Esophagus muscularis mucosa (tissue), 4 donors: ENCODE measurements around the gene VPS13D. TPM values are rescaled to one million over a fixed set of nuclear protein-coding genes. Genes with fewer than 3 reads are reported as not detected.

ENCODE experiments used
- DNase-seq: peaks from one replicate; pipeline ENCODE4 v3.0.0-alpha.2; 2017; ENCODE audit errors: extremely low spot score
- H3K27ac ChIP-seq, 4 donors: fragments of 200-600 bp; sonication (generic); replicated peaks in 1 of 4; 1 replicate in 3 of 4; 2 replicates in 1 of 4; pipeline ENCODE4 v1.5.1; 2016 to 2019; ENCODE audit warnings: mild to moderate bottlenecking in 1 of 4
- H3K27me3 ChIP-seq, 4 donors: fragments of 200-600 bp; sonication (generic); one replicate each; pipeline versions ENCODE4 v1.5.1 to v1.6.0; 2016 to 2019
- H3K36me3 ChIP-seq, 4 donors: fragments of 200-600 bp; sonication (generic); one replicate each; pipeline ENCODE4 v1.5.1; 2016 to 2019
- H3K4me1 ChIP-seq, 4 donors: fragments of 200-600 bp; sonication (generic); one replicate each; pipeline ENCODE4 v1.5.1; 2016 to 2019
- H3K4me3 ChIP-seq, 4 donors: fragments of 200-600 bp; sonication (generic); 1 replicate in 2 of 4; 2 replicates in 2 of 4; pipeline ENCODE4 v1.5.1; 2016 to 2019; ENCODE audit warnings: mild to moderate bottlenecking in 4 of 4, moderate library complexity in 1 of 4
- H3K9me3 ChIP-seq, 4 donors: fragments of 200-600 bp; sonication (generic); 1 replicate in 3 of 4; 2 replicates in 1 of 4; pipeline ENCODE4 v1.5.1; 2016 to 2019
- EP300 ChIP-seq: sonication (generic); formaldehyde crosslinking; IDR thresholded peaks from one replicate; pipeline ENCODE4 v1.6.1; 2017; ENCODE audit warnings: antibody characterized with exemption
- POLR2A ChIP-seq: fragments of 450-650 bp; IDR thresholded peaks from one replicate; pipeline ENCODE4 v1.6.1; 2017; ENCODE audit warnings: antibody characterized with exemption, moderate library complexity, mild to moderate bottlenecking, low read depth
- POLR2AphosphoS5 ChIP-seq, 2 donors: sonication (generic); formaldehyde crosslinking; IDR thresholded peaks; one replicate each; pipeline ENCODE4 v1.6.1; 2017; ENCODE audit warnings: antibody characterized with exemption in 2 of 2
- WGBS: methylation state at CpG from one replicate; pipeline ENCODE4 v1.1.5; 2018; 5-methylcytosine and 5-hydroxymethylcytosine counted together
- intact Hi-C: fragments of 100-400 bp; cut with DNase I; formaldehyde crosslinking; loops from one replicate; pipeline ENCODE4 v1.15.1; 2023
- small RNA-seq, 3 donors: library from RNA; depleted of rRNA; stranded (forward); fragments of <200 nt; gene quantifications; one replicate each; pipeline ENCODE3, GENCODE V24; 2016
- total RNA-seq, 4 donors: library from RNA; depleted of rRNA; stranded (reverse); fragments of >200 nt; gene quantifications; one replicate each; pipeline versions ENCODE4 v1.1.0 to v1.2.1, GENCODE V29; 2016
- TF ChIP-seq, protein P1 (sequence below), 3 experiments: fragments of 200-600 bp in 2 of 3; fragments of 450-650 bp in 1 of 3; sonication (generic) in 2 of 3; IDR thresholded peaks; one replicate each; pipeline ENCODE4 v1.5.1; 2017 to 2019; ENCODE audit warnings: antibody characterized with exemption in 3 of 3, mild to moderate bottlenecking in 2 of 3, moderate library complexity in 1 of 3

VPS13D gene
- total RNA-seq, 4 donors from 2014 or later = 67.8 to 93.3 (median 85.4) TPM

- Histone ChIP-seq H3K27ac (peak overlapping the region; percentile 93 to 96 (median 94)), H3K27me3 (no peaks in the 10 kb centered on the region), H3K4me1 (peaks cover 42 to 79% (median 68%) of the 10 kb centered on the region in 4 donors), H3K9me3 (no peaks in the 10 kb centered on the region), H3K36me3 (no peaks in the 10 kb centered on the region), H3K4me3 (no peak overlapping the region)
- 23% methylated on average over 5 of the region's 9 CpGs for WGBS
- intact Hi-C loops = loop anchor here (5.0 kb wide), 1 partner anchor 36 kb away; no protein-coding TSS in a partner anchor
- TF ChIP-seq, protein P1, sequence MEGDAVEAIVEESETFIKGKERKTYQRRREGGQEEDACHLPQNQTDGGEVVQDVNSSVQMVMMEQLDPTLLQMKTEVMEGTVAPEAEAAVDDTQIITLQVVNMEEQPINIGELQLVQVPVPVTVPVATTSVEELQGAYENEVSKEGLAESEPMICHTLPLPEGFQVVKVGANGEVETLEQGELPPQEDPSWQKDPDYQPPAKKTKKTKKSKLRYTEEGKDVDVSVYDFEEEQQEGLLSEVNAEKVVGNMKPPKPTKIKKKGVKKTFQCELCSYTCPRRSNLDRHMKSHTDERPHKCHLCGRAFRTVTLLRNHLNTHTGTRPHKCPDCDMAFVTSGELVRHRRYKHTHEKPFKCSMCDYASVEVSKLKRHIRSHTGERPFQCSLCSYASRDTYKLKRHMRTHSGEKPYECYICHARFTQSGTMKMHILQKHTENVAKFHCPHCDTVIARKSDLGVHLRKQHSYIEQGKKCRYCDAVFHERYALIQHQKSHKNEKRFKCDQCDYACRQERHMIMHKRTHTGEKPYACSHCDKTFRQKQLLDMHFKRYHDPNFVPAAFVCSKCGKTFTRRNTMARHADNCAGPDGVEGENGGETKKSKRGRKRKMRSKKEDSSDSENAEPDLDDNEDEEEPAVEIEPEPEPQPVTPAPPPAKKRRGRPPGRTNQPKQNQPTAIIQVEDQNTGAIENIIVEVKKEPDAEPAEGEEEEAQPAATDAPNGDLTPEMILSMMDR (IDR thresholded peaks at IDR 0.05) = no peak
- TF ChIP-seq POLR2AphosphoS5 (IDR thresholded peaks at IDR 0.05) (peak; percentile 89 to 95), POLR2A (no peak), EP300 (peak; percentile 82)
- peak; percentile 95 for DNase-seq
These were observed 326.6 kb downstream of the VPS13D start for GRCh38 chr1:12556368-12556930.

GRCh38 chr1:12556957-12557935 is 327.4 kb downstream of the VPS13D start:
- Histone ChIP-seq H3K4me3 (no peak overlapping the region), H3K4me1 (peaks cover 40 to 71% (median 62%) of the 10 kb centered on the region in 4 donors), H3K36me3 (no peaks in the 10 kb centered on the region), H3K27ac (peak overlapping the region; percentile 93 to 96 (median 94)), H3K9me3 (no peaks in the 10 kb centered on the region), H3K27me3 (no peaks in the 10 kb centered on the region)
- DNase-seq = no peak
- WGBS = 93% methylated on average over 17 of the region's 17 CpGs
- TF ChIP-seq, protein P1 (IDR thresholded peaks at IDR 0.05) = no peak
- TF ChIP-seq POLR2AphosphoS5 (IDR thresholded peaks at IDR 0.05) = peak in 1 of 2 donors; percentile 6
- intact Hi-C loops = loop anchor here (5.0 kb wide), 1 partner anchor 35 kb away; no protein-coding TSS in a partner anchor

DNA sequence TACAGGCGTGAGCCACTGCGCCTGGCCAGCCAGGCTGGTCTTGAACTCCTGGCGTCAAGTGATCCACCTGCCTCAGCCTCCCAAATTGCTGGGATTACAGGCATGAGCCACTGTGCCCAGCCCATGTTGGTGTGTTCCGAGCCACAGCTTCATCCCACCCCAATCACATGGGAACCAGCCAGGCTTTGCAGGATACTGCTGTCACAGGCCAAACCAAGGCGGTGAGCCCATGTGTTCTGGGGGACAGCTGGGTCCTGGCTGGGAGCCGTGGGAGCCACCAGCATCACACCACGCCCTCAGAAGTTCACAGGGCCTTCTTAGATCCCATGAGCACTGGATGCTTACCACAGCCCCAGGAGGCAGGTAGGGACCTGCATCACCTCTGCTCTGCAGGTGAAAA is 331.3 kb downstream of the VPS13D start:
- Histone ChIP-seq H3K4me1 (peaks cover 33 to 54% (median 45%) of the 10 kb centered on the region in 4 donors), H3K36me3 (no peaks in the 10 kb centered on the region), H3K27me3 (no peaks in the 10 kb centered on the region), H3K4me3 (no peak overlapping the region), H3K27ac (no peak overlapping the region), H3K9me3 (peaks cover 0 to 11% (median 5%) of the 10 kb centered on the region in 4 donors)
- no peak for TF ChIP-seq POLR2A
- no peak for TF ChIP-seq POLR2AphosphoS5 (IDR thresholded peaks at IDR 0.05)
- no peak for TF ChIP-seq EP300
- TF ChIP-seq, protein P1 (IDR thresholded peaks at IDR 0.05) = no peak
- intact Hi-C loops = no loop called here
- no peak for DNase-seq
- WGBS = 39% methylated on average over 3 of the region's 7 CpGs

Small RNA genes within 50 kb of the gene (small RNA-seq; reads per million reads assigned to genes)
- gene MIR4632 (0 reads per million in 3 donors), gene RF00156 (0 reads per million in 3 donors), gene SNORA59A (0 reads per million in 3 donors)

Other genes with a start within 250 kb of the VPS13D start
- 100 to 1,000 TPM; 166 to 242 (median 191) TPM for gene MFN2, start 249.6 kb upstream of the VPS13D start, total RNA-seq
- gene MIIP, start 210.5 kb upstream of the VPS13D start, total RNA-seq = 10 to 100 TPM; 30.7 to 52.3 (median 39.8) TPM
- gene TNFRSF8, start 166.7 kb upstream of the VPS13D start, total RNA-seq = 1 to 10 TPM in 3 of 4 donors, under 1 TPM in 1; 0.83 to 2.8 (median 2.3) TPM
- 10 to 100 TPM; 15.4 to 55.5 (median 32.4) TPM for gene TNFRSF1B, start 63.0 kb upstream of the VPS13D start, total RNA-seq